T-cell (primary cell): Measurements from ENCODE around the gene FBXO11. TPM values are rescaled to one million over a fixed set of nuclear protein-coding genes. Genes with fewer than 3 reads are reported as not detected.

ENCODE experiments used
- ATAC-seq, 4 experiments: fragments of 200-7000 bp in 3 of 4; fragments of 150-1000 bp in 1 of 4; cut with Tn5 transposase; replicated peaks in 1 of 4; 1 replicate in 3 of 4; 2 replicates in 1 of 4; pipeline ENCODE4 v1.10.0; 2021; ENCODE audit warnings: moderate library complexity in 3 of 4, mild to moderate bottlenecking in 2 of 4, moderate number of reproducible peaks in 1 of 4
- CTCF ChIA-PET, 2 donors: fragments of 300-600 bp; sonication (Branson Sonifier 250); formaldehyde crosslinking; loops; one replicate each; lab custom pipeline; 2022; ENCODE audit warnings: antibody characterized with exemption in 2 of 2; lab: Charles Lee
- POLR2A ChIA-PET, 2 donors: fragments of 300-600 bp; sonication (Branson Sonifier 250); formaldehyde crosslinking; loops; one replicate each; lab custom pipeline; 2022; ENCODE audit warnings: antibody characterized with exemption in 2 of 2; lab: Charles Lee
- DNase-seq, 35 experiments: peaks; one replicate each; pipeline versions ENCODE4 v3.0.0 to v3.0.0-alpha.2; 2013 to 2023
- H3K27ac ChIP-seq: one replicate; pipeline ENCODE4 v1.5.1; 2013; ENCODE audit warnings: low read length
- H3K27me3 ChIP-seq, 2 experiments: replicated peaks in 1 of 2; 1 replicate in 1 of 2; 2 replicates in 1 of 2; pipeline versions ENCODE4 v1.6.1 to v1.7.0; 2013; ENCODE audit warnings: low read length in 1 of 2, mixed read lengths in 1 of 2; ENCODE audit not compliant: control insufficient read depth in 2 of 2, insufficient read depth in 2 of 2; ENCODE audit errors: extremely low read depth in 1 of 2
- H3K36me3 ChIP-seq, 2 donors: 1 replicate in 1 of 2; 2 replicates in 1 of 2; pipeline versions ENCODE4 v1.6.1 to v1.7.0; 2013; ENCODE audit warnings: low read length in 1 of 2; ENCODE audit not compliant: control insufficient read depth in 2 of 2, insufficient read depth in 1 of 2; ENCODE audit errors: extremely low read depth in 1 of 2
- H3K4me1 ChIP-seq, 2 experiments: 1 replicate in 1 of 2; 2 replicates in 1 of 2; pipeline versions ENCODE4 v1.6.1 to v1.7.0; 2013; ENCODE audit warnings: low read length in 2 of 2, mixed read lengths in 1 of 2; ENCODE audit not compliant: insufficient read depth in 2 of 2, control insufficient read depth in 1 of 2; ENCODE audit errors: extremely low read depth in 1 of 2
- H3K4me3 ChIP-seq, 2 donors: 1 replicate in 1 of 2; 2 replicates in 1 of 2; pipeline versions ENCODE4 v1.5.1 to v1.7.0; 2013; ENCODE audit warnings: mild to moderate bottlenecking in 2 of 2, low read length in 1 of 2, moderate library complexity in 1 of 2; ENCODE audit not compliant: control insufficient read depth in 1 of 2; ENCODE audit errors: extremely low read depth in 1 of 2
- H3K9me3 ChIP-seq: 2 replicates; pipeline ENCODE4 v1.7.0; 2013
- H3K27ac Mint-ChIP-seq, 2 donors: one replicate each; pipeline ENCODE4 v1.8.0; 2020 to 2021; ENCODE audit warnings: mild to moderate bottlenecking in 2 of 2, mixed read lengths in 2 of 2
- H3K27me3 Mint-ChIP-seq, 2 donors: one replicate each; pipeline ENCODE4 v1.8.0; 2021 to 2022; ENCODE audit warnings: mixed read lengths in 2 of 2
- H3K36me3 Mint-ChIP-seq: one replicate; pipeline ENCODE4 v1.8.0; 2021; ENCODE audit warnings: mixed read lengths
- H3K4me1 Mint-ChIP-seq, 3 donors: one replicate each; pipeline ENCODE4 v1.8.0; 2020 to 2022; ENCODE audit warnings: mixed read lengths in 3 of 3, mild to moderate bottlenecking in 1 of 3
- H3K4me3 Mint-ChIP-seq, 3 donors: one replicate each; pipeline ENCODE4 v1.8.0; 2020 to 2022; ENCODE audit warnings: mild to moderate bottlenecking in 3 of 3, mixed read lengths in 3 of 3, moderate library complexity in 3 of 3
- H3K9me3 Mint-ChIP-seq, 3 donors: one replicate each; pipeline ENCODE4 v1.8.0; 2020 to 2022; ENCODE audit warnings: mixed read lengths in 3 of 3
- WGBS: methylation state at CpG from one replicate; pipeline ENCODE4 v1.1.5; 2013; ENCODE audit warnings: missing lambda C conversion rate; ENCODE audit not compliant: insufficient coverage; 5-methylcytosine and 5-hydroxymethylcytosine counted together
- total RNA-seq, 35 experiments: library from RNA in 6 of 35; stranded (reverse) in 6 of 35; fragments of 120-200 nt in 1 of 35; gene quantifications; one replicate each; pipeline versions ENCODE4 v1.2.1 to v1.2.4 and lab custom pipeline; 2013 to 2026

FBXO11 gene
- total RNA-seq, 5 donors from 2014 or later (not counting 1 experiment from before 2014, with no cell fraction given): 70.2 to 90.0 (median 74.6) TPM

GRCh38 chr2:47799031-47799609 is 107.2 kb downstream of the FBXO11 start:
- Histone ChIP-seq H3K4me3 (no peak overlapping the region), H3K27ac (no peak overlapping the region), H3K9me3 (peaks cover 4% of the 10 kb centered on the region), H3K4me1 (no peaks in the 10 kb centered on the region), H3K36me3 (peaks cover 21 to 86% of the 10 kb centered on the region in 2 donors), H3K27me3 (no peaks in the 10 kb centered on the region)
- WGBS: 100% methylated on average over 4 of the region's 6 CpGs
- no peak overlapping the region for H3K27ac Mint-ChIP-seq
- DNase-seq: no peak
- peaks cover 0 to 9% (median 9%) of the 10 kb centered on the region in 3 donors for H3K9me3 Mint-ChIP-seq
- no peaks in the 10 kb centered on the region for H3K27me3 Mint-ChIP-seq
- no peaks in the 10 kb centered on the region for H3K4me1 Mint-ChIP-seq
- ATAC-seq: no peak
- H3K4me3 Mint-ChIP-seq: no peak overlapping the region
- ChIA-PET POLR2A (no interaction called here), CTCF (no interaction called here)
- peaks cover 73% of the 10 kb centered on the region for H3K36me3 Mint-ChIP-seq

GRCh38 chr2:47798631-47799030 is 107.7 kb downstream of the FBXO11 start:
- Histone ChIP-seq H3K9me3 (peaks cover 4% of the 10 kb centered on the region), H3K4me3 (no peak overlapping the region), H3K4me1 (no peaks in the 10 kb centered on the region), H3K36me3 (peaks cover 18 to 81% of the 10 kb centered on the region in 2 donors), H3K27me3 (no peaks in the 10 kb centered on the region), H3K27ac (no peak overlapping the region)
- Mint-ChIP-seq H3K27me3 (no peaks in the 10 kb centered on the region), H3K4me1 (no peaks in the 10 kb centered on the region), H3K27ac (no peak overlapping the region), H3K4me3 (no peak overlapping the region), H3K36me3 (peaks cover 68% of the 10 kb centered on the region), H3K9me3 (peaks cover 0 to 8% (median 7%) of the 10 kb centered on the region in 3 donors)
- DNase-seq: no peak
- WGBS: 86% methylated on average over 3 of the region's 6 CpGs
- ChIA-PET POLR2A (no interaction called here), CTCF (no interaction called here)
- ATAC-seq: no peak

GRCh38 chr2:47796090-47796697 is 110.1 kb downstream of the FBXO11 start:
- ChIA-PET POLR2A (interaction anchor here in 1 of 2 donors (0.7 kb wide), 1 partner anchor 511 kb away, joined by 14 read pairs; no protein-coding TSS in a partner anchor), CTCF (interaction anchor here in 1 of 2 donors (0.5 kb wide), 1 partner anchor 8 kb away, joined by 6 read pairs; no protein-coding TSS in a partner anchor)
- Mint-ChIP-seq H3K27ac (peak overlapping the region in 1 of 2 donors; percentile 5), H3K27me3 (no peaks in the 10 kb centered on the region), H3K4me3 (no peak overlapping the region), H3K9me3 (no peaks in the 10 kb centered on the region), H3K4me1 (peaks cover 1 to 4% (median 2%) of the 10 kb centered on the region in 3 donors), H3K36me3 (peaks cover 53% of the 10 kb centered on the region)
- WGBS: no CpG with 5 or more reads among the region's 2 CpGs
- DNase-seq (no peak), ATAC-seq (no peak)
- H3K4me3 ChIP-seq: no peak overlapping the region
- peaks cover 5 to 64% of the 10 kb centered on the region in 2 donors for H3K36me3 ChIP-seq
- H3K27me3 ChIP-seq: no peaks in the 10 kb centered on the region
- H3K4me1 ChIP-seq: peaks cover 0 to 2% of the 10 kb centered on the region in 2 experiments
- no peaks in the 10 kb centered on the region for H3K9me3 ChIP-seq
- no peak overlapping the region for H3K27ac ChIP-seq

- WGBS: 75% methylated on average over 5 of the region's 7 CpGs
- ChIA-PET CTCF (no interaction called here), POLR2A (interaction anchor here in 1 of 2 donors (0.6 to 0.7 kb wide), 2 partner anchors 487 to 664 kb away, joined by 3 to 4 read pairs; no protein-coding TSS in a partner anchor)
- DNase-seq (no peak), ATAC-seq (no peak)
- Histone ChIP-seq H3K27ac (no peak overlapping the region), H3K9me3 (no peaks in the 10 kb centered on the region), H3K4me1 (peaks cover 0 to 28% of the 10 kb centered on the region in 2 experiments), H3K27me3 (no peaks in the 10 kb centered on the region), H3K4me3 (no peak overlapping the region), H3K36me3 (peaks cover 0 to 7% of the 10 kb centered on the region in 2 donors)
- Mint-ChIP-seq H3K4me3 (peak overlapping the region; percentile 0 to 86 (median 10)), H3K9me3 (no peaks in the 10 kb centered on the region), H3K27ac (peak overlapping the region in 1 of 2 donors; percentile 6), H3K36me3 (peaks cover 6% of the 10 kb centered on the region), H3K4me1 (peaks cover 29 to 41% (median 34%) of the 10 kb centered on the region in 3 donors), H3K27me3 (no peaks in the 10 kb centered on the region)
Observed at GRCh38 chr2:47785986-47786385, 120.3 kb downstream of the FBXO11 start.

- Histone ChIP-seq H3K27me3 (no peaks in the 10 kb centered on the region), H3K4me1 (peaks cover 0 to 26% of the 10 kb centered on the region in 2 experiments), H3K9me3 (no peaks in the 10 kb centered on the region), H3K27ac (no peak overlapping the region), H3K36me3 (no peaks in the 10 kb centered on the region), H3K4me3 (peak overlapping the region; percentile 69 to 78)
- H3K9me3 Mint-ChIP-seq: no peaks in the 10 kb centered on the region
- peak overlapping the region; percentile 84 to 91 (median 86) for H3K4me3 Mint-ChIP-seq
- peaks cover 23 to 34% (median 26%) of the 10 kb centered on the region in 3 donors for H3K4me1 Mint-ChIP-seq
- POLR2A ChIA-PET: no interaction called here
- peaks cover 6% of the 10 kb centered on the region for H3K36me3 Mint-ChIP-seq
- 75% methylated on average over 16 of the region's 28 CpGs for WGBS
- ATAC-seq (no peak), DNase-seq (peak in 1 of 35 experiments; percentile 15)
- no peak overlapping the region for H3K27ac Mint-ChIP-seq
- CTCF ChIA-PET: no interaction called here
- no peaks in the 10 kb centered on the region for H3K27me3 Mint-ChIP-seq
Observed at GRCh38 chr2:47784352-47784851, 121.9 kb downstream of the FBXO11 start.

- Histone ChIP-seq H3K27ac (peak overlapping the region; percentile 70), H3K27me3 (no peaks in the 10 kb centered on the region), H3K4me3 (peak overlapping the region; percentile 78 to 93), H3K36me3 (no peaks in the 10 kb centered on the region), H3K9me3 (no peaks in the 10 kb centered on the region), H3K4me1 (peaks cover 0 to 26% of the 10 kb centered on the region in 2 experiments)
- Mint-ChIP-seq H3K4me1 (peaks cover 23 to 34% (median 26%) of the 10 kb centered on the region in 3 donors), H3K9me3 (no peaks in the 10 kb centered on the region), H3K36me3 (peaks cover 6% of the 10 kb centered on the region), H3K27me3 (no peaks in the 10 kb centered on the region), H3K4me3 (peak overlapping the region; percentile 84 to 91 (median 86)), H3K27ac (peak overlapping the region; percentile 73 to 86)
- ChIA-PET CTCF (interaction anchor here in 1 of 2 donors (0.7 to 1.8 kb wide), 3 partner anchors 16 to 123 kb away, joined by 3 to 13 read pairs (median 3); partner anchors contain the start of gene FBXO11), POLR2A (no interaction called here)
- peak; percentile 26 to 80 (median 57) for DNase-seq
- peak; percentile 29 to 50 (median 34) for ATAC-seq
- 1% methylated on average over 43 of the region's 71 CpGs for WGBS
Observed at GRCh38 chr2:47783486-47784351, 122.6 kb downstream of the FBXO11 start.
